ENCODE results near the gene OPN1SW. TPM values are rescaled to one million over a fixed set of nuclear protein-coding genes. Genes with fewer than 3 reads are reported as not detected.

OPN1SW gene
- not detected for total RNA-seq
- polyA plus RNA-seq, result not detected
- long read RNA-seq, donor 1, partial matches to known transcripts, result 0 of 1 reads
- long read RNA-seq, donor 1, other reads (novel, unspliced or antisense), result 1 of 1 reads
- long read RNA-seq, donor 2, result 0 reads
- long read RNA-seq, donor 3, partial matches to known transcripts, result 0 of 2 reads
- long read RNA-seq, donor 3, other reads (novel, unspliced or antisense), result 2 of 2 reads

DNA sequence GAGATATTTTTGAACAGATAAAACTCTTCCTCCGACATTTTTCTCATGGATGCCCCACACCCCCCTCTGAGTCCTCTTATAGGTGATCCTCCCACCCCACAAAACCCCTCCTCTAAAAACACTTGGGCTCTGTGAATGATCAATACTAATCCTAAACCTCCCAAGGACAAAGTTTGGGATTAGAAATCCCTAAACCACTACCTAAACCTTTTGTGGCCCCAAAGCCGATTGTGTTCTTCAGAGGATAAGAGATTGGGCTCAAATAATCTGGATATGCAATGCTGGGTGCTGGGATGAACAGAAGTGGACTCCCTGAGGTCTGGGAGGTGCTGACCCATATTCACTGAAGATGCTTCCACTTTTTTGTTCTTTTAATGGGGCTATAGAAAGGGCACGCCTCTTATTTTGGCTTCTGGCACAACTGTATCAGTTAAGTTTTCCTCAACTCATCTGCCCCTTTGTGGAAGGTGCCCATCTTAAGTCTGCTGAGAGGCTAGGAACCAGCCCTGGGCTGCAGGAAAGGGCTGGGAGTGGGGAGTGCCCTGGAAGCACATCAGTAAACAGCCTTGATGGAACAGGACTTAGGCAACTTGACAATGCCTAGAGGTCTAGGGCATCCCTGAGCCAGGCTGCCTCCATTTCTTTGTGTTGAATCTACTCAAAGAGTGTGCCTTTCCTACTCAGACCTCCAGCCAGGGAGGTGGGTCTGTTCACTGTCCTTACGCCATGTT, at the start of gene OPN1SW:
Gene OPN1SW, minus strand, starts transcription at position 51 of the 731 bp plus-strand sequence. Its CDS starts 13 bp downstream, at position 38.
- Histone ChIP-seq H3K27ac (no peak within 1 kb of the TSS), H3K9me3 (no peaks in the 10 kb centered on the region), H3K27me3 (no peaks in the 10 kb centered on the region), H3K4me3 (no peak within 1 kb of the TSS), H3K36me3 (no peaks in the 10 kb centered on the region), H3K4me1 (ENCODE audit: insufficient read depth) (no peaks in the 10 kb centered on the region)
- WGBS, 3 donors, result 95 to 98% (median 97%) methylated on average over 4 of the region's 4 CpGs
- TF ChIP-seq EP300 (IDR thresholded peaks at IDR 0.05) (no peak), CTCF (IDR thresholded peaks at IDR 0.05) (no peak), POLR2A (IDR thresholded peaks at IDR 0.05) (no peak)
- DNase-seq, result no peak
- intact Hi-C loops (cut with DNase I), result no loop called here

- DNase-seq, result no peak
- Histone ChIP-seq H3K4me3 (no peak overlapping the region), H3K27me3 (no peaks in the 10 kb centered on the region), H3K4me1 (ENCODE audit: insufficient read depth) (no peaks in the 10 kb centered on the region), H3K9me3 (no peaks in the 10 kb centered on the region), H3K27ac (no peak overlapping the region), H3K36me3 (no peaks in the 10 kb centered on the region)
- intact Hi-C loops (cut with DNase I), result no loop called here
- no peak for TF ChIP-seq EP300 (IDR thresholded peaks at IDR 0.05)
- no peak for TF ChIP-seq CTCF (IDR thresholded peaks at IDR 0.05)
- no peak for TF ChIP-seq POLR2A (IDR thresholded peaks at IDR 0.05)
- 86 to 95% (median 93%) methylated on average over 4 of the region's 4 CpGs for WGBS, 3 donors
Observed at GRCh38 chr7:128821724-128822123, 46.1 kb upstream of the OPN1SW start.

DNA sequence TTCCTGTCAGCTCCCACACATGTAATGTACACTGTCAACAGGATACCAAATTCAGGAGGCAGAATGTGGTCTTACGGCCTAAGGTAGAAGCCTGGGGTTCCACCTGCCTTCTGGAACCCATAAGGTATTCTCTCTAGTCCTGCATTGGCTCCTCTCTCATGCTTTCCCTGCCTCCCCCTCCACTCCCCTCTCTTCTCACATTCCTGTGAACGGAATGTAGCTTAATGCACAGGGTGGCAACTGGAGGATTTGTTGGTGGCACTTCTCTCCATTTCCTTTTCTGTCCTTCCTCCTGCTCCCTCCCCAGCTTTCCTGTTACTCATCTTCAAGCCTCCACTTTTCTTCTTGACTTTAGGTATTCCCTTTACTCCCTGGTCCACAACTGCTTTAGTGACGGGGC, 43.1 kb upstream of the OPN1SW start:
- DNase-seq, result no peak
- no peaks in the 10 kb centered on the region for H3K27me3 ChIP-seq
- WGBS, 3 donors, result 61 to 76% (median 66%) methylated on average over 3 of the region's 3 CpGs
- no peaks in the 10 kb centered on the region for H3K36me3 ChIP-seq
- TF ChIP-seq POLR2A (IDR thresholded peaks at IDR 0.05) (no peak), EP300 (IDR thresholded peaks at IDR 0.05) (no peak), CTCF (IDR thresholded peaks at IDR 0.05) (no peak)
- no peaks in the 10 kb centered on the region for H3K9me3 ChIP-seq
- H3K4me1 ChIP-seq (ENCODE audit: insufficient read depth), result no peaks in the 10 kb centered on the region
- no peak overlapping the region for H3K27ac ChIP-seq
- no peak overlapping the region for H3K4me3 ChIP-seq
- intact Hi-C loops (cut with DNase I), result no loop called here

GRCh38 chr7:128815289-128815942, 39.8 kb upstream of the OPN1SW start:
- Histone ChIP-seq H3K27ac (no peak overlapping the region), H3K4me3 (no peak overlapping the region), H3K4me1 (ENCODE audit: insufficient read depth) (no peaks in the 10 kb centered on the region), H3K36me3 (no peaks in the 10 kb centered on the region), H3K9me3 (no peaks in the 10 kb centered on the region), H3K27me3 (no peaks in the 10 kb centered on the region)
- 83 to 94% (median 90%) methylated on average over 7 of the region's 7 CpGs for WGBS, 3 donors
- intact Hi-C loops (cut with DNase I), result no loop called here
- no peak for DNase-seq
- TF ChIP-seq POLR2A (IDR thresholded peaks at IDR 0.05), result no peak
- no peak for TF ChIP-seq CTCF (IDR thresholded peaks at IDR 0.05)
- TF ChIP-seq EP300 (IDR thresholded peaks at IDR 0.05), result no peak
